H1 (cell line): Measurements from ENCODE around the gene GTF2A1. TPM values are rescaled to one million over a fixed set of nuclear protein-coding genes. Genes with fewer than 3 reads are reported as not detected.

ENCODE experiments used
- ASH2L ChIP-seq: fragments of 200-600, 300-600 bp; sonication (generic); IDR thresholded peaks from one replicate; pipeline ENCODE4 v1.7.1; 2017; ENCODE audit warnings: low read length
- CBX5 ChIP-seq: fragments of 300-800, 300-1000 bp; sonication (generic); IDR thresholded peaks from 2 replicates; pipeline ENCODE4 v1.7.1; 2016; ENCODE audit warnings: antibody characterized with exemption, low read length, low read depth
- CHD7 ChIP-seq: fragments of 300-600 bp; sonication (generic); IDR thresholded peaks from 2 replicates; pipeline ENCODE4 v1.7.1; 2012; ENCODE audit warnings: low read length, moderate library complexity, mild to moderate bottlenecking, inconsistent platforms; ENCODE audit not compliant: insufficient replicate concordance
- KDM4A ChIP-seq: IDR thresholded peaks from one replicate; pipeline ENCODE4 v1.7.1; 2012; ENCODE audit warnings: low read depth, mild to moderate bottlenecking, moderate library complexity, low read length, inconsistent platforms; ENCODE audit not compliant: severe bottlenecking
- MAFK ChIP-seq: IDR thresholded peaks from 2 replicates; pipeline ENCODE4 v1.6.1; 2012; ENCODE audit warnings: low read depth, mild to moderate bottlenecking, improper control_type of control experiment, low read length
- TEAD4 ChIP-seq: IDR thresholded peaks from 2 replicates; pipeline ENCODE4 v1.6.1; 2012; ENCODE audit warnings: low read depth, low read length, inconsistent platforms, mixed read lengths
- polyA plus RNA-seq, 7 experiments: library from polyadenylated mRNA; depleted of rRNA in 3 of 7; stranded (reverse) in 5 of 7; unstranded in 2 of 7; fragments of >200 nt in 5 of 7; fragments of 200-250 nt in 2 of 7; gene quantifications; 1 replicate in 5 of 7; 2 replicates in 1 of 7; 4 replicates in 1 of 7; pipeline versions ENCODE4 v1.2.1 to v1.2.3, GENCODE V29; 2011 to 2013; ENCODE audit warnings: missing spikeins in 2 of 7, mixed read lengths in 2 of 7
- total RNA-seq: library from RNA; stranded (reverse); fragmentation: NEBNext Ultra II Directional; extraction: Animal tissue kit (Norgen Biotek cat#: 25700); gene quantifications from 2 replicates; pipeline ENCODE4 v1.2.1, GENCODE V29; 2021

Gene GTF2A1
- total and polyA plus RNA-seq, 2 of the 8 experiments (the other 6 are each of a cell fraction or from before 2014, with no cell fraction given): 24.1 to 57.8 TPM

- TF ChIP-seq CHD7: no peak
- peak; percentile 28 for TF ChIP-seq ASH2L
- no peak for TF ChIP-seq MAFK
- TF ChIP-seq TEAD4: 0 out of 2 replicates have a peak, but pooled peaks have one; percentile 22
- TF ChIP-seq KDM4A: no peak
- no peak for TF ChIP-seq CBX5
These were observed 13.5 kb upstream of the GTF2A1 start (continued) for GRCh38 chr14:81234278-81234677.
